Endothelial cell of umbilical vein (primary cell): ENCODE results near the gene GGA1. TPM values are rescaled to one million over a fixed set of nuclear protein-coding genes. Genes with fewer than 3 reads are reported as not detected.

Experiments
- BruUV-seq: library from RNA; stranded (reverse); fragments of 400-500 nt; replicated peaks from 2 replicates; lab custom pipeline; 2021; lab: Mats Ljungman, UMichigan
- CTCF ChIA-PET: fragments of 300-600, 350-600 bp; sonication (Branson Sonifier 250); formaldehyde crosslinking; loops from one replicate; lab custom pipeline; 2021; ENCODE audit warnings: antibody characterized with exemption, inconsistent platforms; lab: Charles Lee
- POLR2A ChIA-PET: fragments of 300-600, 350-600 bp; sonication (Branson Sonifier 250); formaldehyde crosslinking; loops from one replicate; lab custom pipeline; 2021; ENCODE audit warnings: antibody characterized with exemption, inconsistent platforms; lab: Charles Lee
- DNase-seq: peaks from one replicate; pipeline ENCODE4 v3.0.0-alpha.2; 2011; ENCODE audit warnings: low read depth, low spot score
- FAIRE-seq: peaks from 2 replicates; lab custom pipeline; 2011; peaks lifted over from hg19 to GRCh38; lab: Jason Lieb, UNC
- H2AFZ ChIP-seq: 2 replicates; pipeline ENCODE4 v1.6.0; 2012; ENCODE audit warnings: low read depth, low read length, control low read depth, inconsistent platforms
- H3K27ac ChIP-seq: 2 replicates; pipeline ENCODE4 v1.5.1; 2011; ENCODE audit warnings: low read depth, mild to moderate bottlenecking, control low read depth, low read length, moderate library complexity; ENCODE audit not compliant: insufficient read depth
- H3K27me3 ChIP-seq, 2 experiments: 2 replicates each; pipeline versions ENCODE4 v1.6.0 to v1.6.1; 2011; ENCODE audit warnings: low read length in 2 of 2, mixed read lengths in 1 of 2; ENCODE audit not compliant: control insufficient read depth in 2 of 2, insufficient read depth in 2 of 2
- H3K36me3 ChIP-seq, 2 experiments: 2 replicates in 1 of 2; 3 replicates in 1 of 2; pipeline ENCODE4 v1.5.1; 2011; ENCODE audit warnings: low read length in 2 of 2, mild to moderate bottlenecking in 1 of 2, moderate library complexity in 1 of 2; ENCODE audit not compliant: control insufficient read depth in 2 of 2, insufficient read depth in 2 of 2; ENCODE audit errors: extremely low read depth in 1 of 2
- H3K4me1 ChIP-seq: 3 replicates; pipeline ENCODE4 v1.5.1; 2011; ENCODE audit warnings: mild to moderate bottlenecking, low read length; ENCODE audit not compliant: control insufficient read depth, insufficient read depth; ENCODE audit errors: extremely low read depth
- H3K4me2 ChIP-seq: 2 replicates; pipeline ENCODE4 v1.6.1; 2011; ENCODE audit warnings: low read length, control low read depth, mixed read lengths; ENCODE audit not compliant: insufficient read depth
- H3K4me3 ChIP-seq, 3 experiments: fragments of 200-600 bp in 1 of 3; sonication (generic), shearing (Covaris generic) in 1 of 3; replicated peaks in 1 of 3; 2 replicates each; pipeline ENCODE4 v1.5.1; 2011 to 2016; ENCODE audit warnings: control low read depth in 3 of 3, low read length in 3 of 3, mild to moderate bottlenecking in 2 of 3, inconsistent platforms in 1 of 3, low read depth in 1 of 3, moderate library complexity in 1 of 3; ENCODE audit not compliant: insufficient read depth in 1 of 3
- H3K79me2 ChIP-seq: 2 replicates; pipeline ENCODE4 v1.6.0; 2012; ENCODE audit warnings: low read length, inconsistent platforms; ENCODE audit not compliant: control insufficient read depth, insufficient read depth
- H3K9ac ChIP-seq: replicated peaks from 2 replicates; pipeline ENCODE3; 2011; ENCODE audit warnings: low read length, control low read depth; ENCODE audit not compliant: insufficient read depth; ENCODE audit errors: extremely low read depth
- H3K9me1 ChIP-seq: replicated peaks from 3 replicates; pipeline ENCODE4 v1.6.0; 2011; ENCODE audit warnings: mild to moderate bottlenecking, low read length; ENCODE audit not compliant: control insufficient read depth, insufficient read depth; ENCODE audit errors: extremely low read depth
- H3K9me3 ChIP-seq: replicated peaks from 2 replicates; pipeline ENCODE4 v1.5.1; 2012; ENCODE audit warnings: low read length, inconsistent platforms; ENCODE audit not compliant: control insufficient read depth, insufficient read depth
- H4K20me1 ChIP-seq: replicated peaks from 2 replicates; pipeline ENCODE3; 2011; ENCODE audit warnings: mild to moderate bottlenecking, low read length; ENCODE audit not compliant: control insufficient read depth, insufficient read depth; ENCODE audit errors: extremely low read depth
- EZH2 ChIP-seq: IDR thresholded peaks from 2 replicates; pipeline ENCODE4 v1.6.1; 2012; ENCODE audit warnings: borderline replicate concordance, low read depth, mild to moderate bottlenecking, moderate library complexity, low read length, inconsistent platforms; ENCODE audit not compliant: severe bottlenecking
- FOS ChIP-seq: IDR thresholded peaks from 2 replicates; pipeline ENCODE4 v1.6.1; 2011; ENCODE audit warnings: mild to moderate bottlenecking, low read length, moderate library complexity, borderline replicate concordance; ENCODE audit not compliant: insufficient read depth
- GATA2 ChIP-seq: IDR thresholded peaks from 2 replicates; pipeline ENCODE4 v1.7.0; 2011; ENCODE audit warnings: low read depth, mild to moderate bottlenecking, moderate library complexity, mixed read lengths, low read length; ENCODE audit not compliant: insufficient read length, insufficient read depth
- JUN ChIP-seq: IDR thresholded peaks from 2 replicates; pipeline ENCODE4 v1.6.1; 2011; ENCODE audit warnings: borderline replicate concordance, low read depth; ENCODE audit not compliant: insufficient read length, insufficient read depth
- MYC ChIP-seq: IDR thresholded peaks from one replicate; pipeline ENCODE4 v1.6.1; 2011; ENCODE audit warnings: mild to moderate bottlenecking, low read depth, low read length
- POLR2A ChIP-seq: IDR thresholded peaks from 2 replicates; pipeline ENCODE4 v1.6.1; 2012; ENCODE audit warnings: low read depth, mild to moderate bottlenecking, control low read depth, low read length
- POLR2AphosphoS5 ChIP-seq: IDR thresholded peaks from 2 replicates; pipeline ENCODE4 v1.6.1; 2012; ENCODE audit warnings: low read depth, mild to moderate bottlenecking, control low read depth, low read length, moderate library complexity; ENCODE audit not compliant: insufficient read depth
- dilution Hi-C: fragments of 300-500 bp; cut with MboI; formaldehyde crosslinking; loops from one replicate; pipeline ENCODE4 v1.15.0; 2019; ENCODE audit warnings: low sequenced_read_pairs; ENCODE audit not compliant: extremely low pct_ligation_motif_present
- intact Hi-C: fragments of 100-400 bp; cut with micrococcal nuclease; formaldehyde crosslinking; loops from one replicate; pipeline ENCODE4 v1.10.0; 2022
- polyA plus RNA-seq, 4 experiments: library from polyadenylated mRNA; depleted of rRNA in 3 of 4; stranded (reverse) in 3 of 4; unstranded in 1 of 4; fragments of >200 nt; gene quantifications; 2 replicates each; pipeline versions ENCODE4 v1.2.1 to v1.2.3, GENCODE V29; 2011 to 2012; ENCODE audit warnings: missing spikeins in 1 of 4
- total RNA-seq: library from RNA; stranded (reverse); gene quantifications from 2 replicates; pipeline ENCODE4 v1.2.3, GENCODE V29; 2021
- TF ChIP-seq, protein P1 (sequence below), 2 donors: IDR thresholded peaks; 1 replicate in 1 of 2; 2 replicates in 1 of 2; pipeline ENCODE4 v1.5.1; 2011; ENCODE audit warnings: low read length in 2 of 2, mild to moderate bottlenecking in 2 of 2, moderate library complexity in 2 of 2, control low read depth in 1 of 2, inconsistent platforms in 1 of 2, low read depth in 1 of 2; ENCODE audit not compliant: insufficient read depth in 1 of 2; ENCODE audit errors: extremely low read depth in 1 of 2
- TF ChIP-seq, protein P2 (sequence below): IDR thresholded peaks from 2 replicates; pipeline ENCODE4 v1.6.1; 2011; ENCODE audit not compliant: insufficient read depth, insufficient read length

The GGA1 gene
- total and polyA plus RNA-seq, 2 donors (not counting 3 experiments of a cell fraction or from before 2014, with no cell fraction given): 54.1 to 67.5 TPM

GRCh38 chr22:37643225-37643847 is 34.7 kb downstream of the GGA1 start:
- no peaks in the 10 kb centered on the region for H3K27me3 ChIP-seq
- TF ChIP-seq POLR2AphosphoS5: no peak
- TF ChIP-seq, protein P1, sequence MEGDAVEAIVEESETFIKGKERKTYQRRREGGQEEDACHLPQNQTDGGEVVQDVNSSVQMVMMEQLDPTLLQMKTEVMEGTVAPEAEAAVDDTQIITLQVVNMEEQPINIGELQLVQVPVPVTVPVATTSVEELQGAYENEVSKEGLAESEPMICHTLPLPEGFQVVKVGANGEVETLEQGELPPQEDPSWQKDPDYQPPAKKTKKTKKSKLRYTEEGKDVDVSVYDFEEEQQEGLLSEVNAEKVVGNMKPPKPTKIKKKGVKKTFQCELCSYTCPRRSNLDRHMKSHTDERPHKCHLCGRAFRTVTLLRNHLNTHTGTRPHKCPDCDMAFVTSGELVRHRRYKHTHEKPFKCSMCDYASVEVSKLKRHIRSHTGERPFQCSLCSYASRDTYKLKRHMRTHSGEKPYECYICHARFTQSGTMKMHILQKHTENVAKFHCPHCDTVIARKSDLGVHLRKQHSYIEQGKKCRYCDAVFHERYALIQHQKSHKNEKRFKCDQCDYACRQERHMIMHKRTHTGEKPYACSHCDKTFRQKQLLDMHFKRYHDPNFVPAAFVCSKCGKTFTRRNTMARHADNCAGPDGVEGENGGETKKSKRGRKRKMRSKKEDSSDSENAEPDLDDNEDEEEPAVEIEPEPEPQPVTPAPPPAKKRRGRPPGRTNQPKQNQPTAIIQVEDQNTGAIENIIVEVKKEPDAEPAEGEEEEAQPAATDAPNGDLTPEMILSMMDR (IDR thresholded peaks at IDR 0.05; ENCODE audit: extremely low read depth in 1 of 2, insufficient read depth in 1 of 2, low read depth in 1 of 2, low read length in 2 of 2): peak; percentile 84 to 95
- dilution Hi-C loops: no loop called here
- no peak overlapping the region for H3K9ac ChIP-seq
- ChIA-PET CTCF (interaction anchor here (0.6 to 5.1 kb wide), 50 partner anchors 9 to 220 kb away, joined by 3 to 307 read pairs (median 8); partner anchors contain the start of genes GCAT, GGA1, LGALS1 and NOL12), POLR2A (interaction anchor here (0.6 to 1.5 kb wide), 6 partner anchors 11 to 53 kb away, joined by 3 to 9 read pairs (median 4); partner anchors contain the start of gene PDXP)
- H3K4me2 ChIP-seq: no peak overlapping the region
- no peaks in the 10 kb centered on the region for H3K79me2 ChIP-seq
- no peaks in the 10 kb centered on the region for H3K9me3 ChIP-seq
- no TSS peak for BruUV-seq
- no peak overlapping the region for H3K27ac ChIP-seq
- intact Hi-C loops: loop anchor here (1.0 kb wide), 5 partner anchors 15 to 149 kb away; partner anchors contain the start of genes LGALS1 and PDXP
- no peak overlapping the region for H3K4me3 ChIP-seq
- peak; percentile 90 for FAIRE-seq
- no peaks in the 10 kb centered on the region for H3K36me3 ChIP-seq
- H2AFZ ChIP-seq: no peak overlapping the region
- no peaks in the 10 kb centered on the region for H4K20me1 ChIP-seq
- peaks cover 2% of the 10 kb centered on the region for H3K4me1 ChIP-seq
- peak; percentile 70 for DNase-seq
- no peaks in the 10 kb centered on the region for H3K9me1 ChIP-seq

- no peak overlapping the region for H3K27ac ChIP-seq
- no peak overlapping the region for H3K4me2 ChIP-seq
- BruUV-seq: no TSS peak
- H3K4me3 ChIP-seq: no peak overlapping the region
- H3K79me2 ChIP-seq: no peaks in the 10 kb centered on the region
- no peak for TF ChIP-seq MYC
- TF ChIP-seq, protein P1 (IDR thresholded peaks at IDR 0.05; ENCODE audit: extremely low read depth in 1 of 2, insufficient read depth in 1 of 2, low read depth in 1 of 2, low read length in 2 of 2): no peak
- TF ChIP-seq, protein P2, sequence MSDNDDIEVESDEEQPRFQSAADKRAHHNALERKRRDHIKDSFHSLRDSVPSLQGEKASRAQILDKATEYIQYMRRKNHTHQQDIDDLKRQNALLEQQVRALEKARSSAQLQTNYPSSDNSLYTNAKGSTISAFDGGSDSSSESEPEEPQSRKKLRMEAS: no peak
- no peak for TF ChIP-seq JUN
- TF ChIP-seq FOS: no peak
- no peak for TF ChIP-seq POLR2AphosphoS5
- no peak for TF ChIP-seq GATA2
- TF ChIP-seq EZH2: no peak
- TF ChIP-seq POLR2A: no peak
- H4K20me1 ChIP-seq: no peaks in the 10 kb centered on the region
- ChIA-PET CTCF (interaction anchor here (1.9 kb wide), 1 partner anchor 34 kb away, joined by 6 read pairs; no protein-coding TSS in a partner anchor), POLR2A (no interaction called here)
- DNase-seq: no peak
- no peaks in the 10 kb centered on the region for H3K27me3 ChIP-seq
- dilution Hi-C loops: no loop called here
- no peaks in the 10 kb centered on the region for H3K9me3 ChIP-seq
- intact Hi-C loops: no loop called here
- no peaks in the 10 kb centered on the region for H3K9me1 ChIP-seq
- no peak overlapping the region for H2AFZ ChIP-seq
- no peak for FAIRE-seq
- no peak overlapping the region for H3K9ac ChIP-seq
- no peaks in the 10 kb centered on the region for H3K36me3 ChIP-seq
- no peaks in the 10 kb centered on the region for H3K4me1 ChIP-seq
Measured at GRCh38 chr22:37647317-37647716, 38.7 kb downstream of the GGA1 start.
